HG03175 (cell line): ENCODE results near the gene CD34.
"Not testable (repeated sequence)": the region's sequence is repeated elsewhere in the genome, so short reads cannot be mapped to it uniquely, and the experiment has no call there.

Experiments used
- ATAC-seq: cut with Tn5 transposase; IDR thresholded peaks from one replicate; pipeline ENCODE4 v1.9.1; 2021; ENCODE audit warnings: mild to moderate bottlenecking, moderate library complexity; ENCODE audit not compliant: unreplicated experiment

CD34 gene

GRCh38 chr1:207933205-207933800 is 22.4 kb upstream of the CD34 start:
- no peak for ATAC-seq

- ATAC-seq: no peak
Observed at GRCh38 chr1:207926984-207927383, 16.1 kb upstream of the CD34 start.

DNA sequence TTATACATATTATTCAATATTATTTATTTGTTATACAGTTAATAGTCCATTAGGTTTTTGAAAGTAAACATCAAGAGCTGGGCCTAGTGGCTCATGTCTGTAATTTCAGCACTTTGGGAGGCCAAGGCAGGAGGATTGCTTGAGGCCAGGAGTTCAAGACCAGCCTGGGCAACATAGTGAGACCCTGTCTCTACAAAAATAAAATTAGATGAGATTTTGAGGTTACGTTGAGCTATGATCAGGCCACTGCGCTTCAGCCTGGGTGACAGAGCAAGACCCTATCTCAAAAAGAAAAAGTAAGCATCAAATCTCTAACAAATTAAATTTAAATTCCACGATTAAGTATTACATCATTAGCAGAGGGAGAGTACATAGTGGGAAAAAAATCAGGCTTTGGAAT is 15.0 kb upstream of the CD34 start:
- not testable (repeated sequence) for ATAC-seq

DNA sequence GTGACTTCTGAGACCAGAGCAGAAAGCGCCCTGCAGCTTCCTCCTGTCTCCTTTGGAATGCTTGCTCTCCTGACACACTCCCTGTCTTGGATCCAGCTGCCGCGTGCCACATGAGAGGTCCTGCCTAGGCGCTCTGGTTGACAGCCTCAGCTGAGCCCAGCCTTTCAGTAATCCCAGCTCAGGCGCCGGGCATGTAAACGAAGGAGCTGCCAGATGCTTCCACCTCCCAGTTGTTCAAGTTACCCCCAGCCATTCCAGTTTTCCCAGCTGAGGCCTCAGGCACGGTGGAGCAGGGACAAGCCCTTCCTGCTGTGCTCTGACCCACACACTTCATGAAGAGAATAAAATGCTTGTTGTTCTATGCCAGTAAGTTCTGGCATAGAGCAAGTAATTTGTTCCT is 14.3 kb upstream of the CD34 start:
- ATAC-seq: no peak

- no peak for ATAC-seq
Observed at GRCh38 chr1:207923561-207923960, 12.6 kb upstream of the CD34 start.

DNA sequence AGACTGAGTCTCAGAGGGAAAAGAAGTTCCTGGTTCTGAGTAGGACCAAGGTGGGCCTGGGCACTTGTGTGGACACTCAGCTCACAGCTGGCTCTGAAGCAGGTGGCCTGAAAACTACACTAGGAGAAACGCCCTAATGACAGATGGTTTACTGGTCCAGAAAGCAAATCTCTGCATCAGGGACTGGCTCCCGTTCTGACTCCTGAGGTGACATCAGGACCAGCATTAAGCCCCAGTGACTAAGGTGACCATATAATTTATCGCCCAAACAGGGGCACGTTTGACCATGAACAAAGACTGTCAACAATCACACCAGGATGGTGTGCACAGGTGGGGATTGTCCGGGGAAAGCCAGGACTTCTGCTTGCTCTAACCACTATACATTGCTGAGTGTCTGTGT is 12.2 kb upstream of the CD34 start:
- no peak for ATAC-seq

GRCh38 chr1:207922554-207922953 is 11.6 kb upstream of the CD34 start:
- ATAC-seq: no peak

- no peak for ATAC-seq
Observed at GRCh38 chr1:207921321-207921720, 10.4 kb upstream of the CD34 start.

DNA sequence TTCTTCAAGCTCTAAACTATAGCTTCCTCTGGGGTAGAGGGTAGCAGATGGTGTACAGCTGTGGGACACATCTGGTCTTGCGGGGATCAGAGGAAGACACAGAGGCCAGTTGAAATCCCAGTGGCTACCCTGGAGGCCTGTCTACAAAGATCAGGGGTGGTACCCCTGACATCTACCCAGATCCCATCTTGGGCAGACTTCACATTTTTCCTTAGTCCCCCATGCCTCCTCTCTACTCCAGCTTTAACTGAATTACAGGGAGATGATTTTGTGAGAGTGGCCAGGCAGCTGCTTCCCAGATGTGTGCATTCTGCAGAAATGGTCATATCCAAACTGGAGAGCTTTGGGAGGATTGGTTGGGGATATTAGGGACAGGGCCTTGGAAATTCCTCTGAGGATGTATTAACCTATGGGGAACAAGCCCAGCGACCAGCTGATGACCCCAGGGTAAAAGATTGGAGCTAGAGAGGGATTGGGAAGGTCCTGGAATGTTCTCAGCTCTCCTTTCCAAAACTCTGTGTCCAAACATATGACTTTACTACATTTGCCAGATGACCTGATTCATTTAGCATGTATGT is 9.6 kb upstream of the CD34 start:
- no peak for ATAC-seq

DNA sequence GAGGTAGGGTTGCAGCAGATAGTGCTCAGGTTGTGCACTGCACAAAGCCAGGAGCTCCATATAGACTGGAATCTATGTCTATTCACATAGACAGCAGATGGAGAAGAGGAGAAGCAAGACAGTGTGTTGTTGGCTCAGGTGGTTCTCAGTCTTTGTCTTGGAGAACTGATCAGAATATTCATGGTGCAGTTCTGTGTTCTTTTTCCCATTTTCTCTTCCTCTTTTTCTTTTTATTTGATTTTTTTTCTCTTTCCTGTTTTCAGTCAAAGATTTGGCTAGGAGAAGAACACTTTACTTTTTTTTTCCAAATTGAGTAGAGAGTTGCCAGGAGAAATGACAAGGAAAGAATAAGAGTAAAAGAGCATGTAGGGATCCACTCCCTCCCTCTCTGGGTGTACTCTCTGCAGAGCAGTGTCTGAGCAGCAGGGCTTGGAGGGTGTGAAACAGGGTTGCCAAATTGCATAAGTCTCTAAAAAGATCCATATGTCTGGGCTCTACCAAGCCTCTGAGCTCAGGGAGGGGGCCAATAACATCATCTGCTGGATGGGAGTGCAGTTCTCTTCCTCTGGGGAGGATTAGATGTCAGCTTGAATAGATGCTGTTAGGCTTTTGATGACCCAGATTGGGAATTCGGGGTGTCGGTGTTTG is 8.7 kb upstream of the CD34 start:
- no peak for ATAC-seq

DNA sequence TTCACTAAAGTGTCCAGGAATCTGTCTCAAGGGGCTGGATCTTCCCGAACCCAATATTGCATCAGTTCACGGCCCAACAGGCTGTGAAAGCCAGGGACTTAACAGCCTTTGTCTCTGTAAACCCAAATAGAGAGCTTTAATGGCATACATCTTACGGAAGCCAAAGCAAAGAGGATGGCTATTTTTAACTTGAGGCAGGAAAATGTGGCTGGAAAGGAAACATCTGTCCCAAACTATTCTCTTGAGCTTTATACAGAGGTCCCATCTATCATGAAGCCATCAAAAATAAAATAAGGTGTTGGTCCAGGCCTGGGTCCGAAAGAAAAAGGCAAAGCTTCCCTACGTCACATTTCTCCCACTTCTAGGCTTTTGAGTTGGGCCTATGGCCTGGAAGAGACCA is 7.7 kb upstream of the CD34 start:
- ATAC-seq: no peak

GRCh38 chr1:207918011-207918410 is 7.1 kb upstream of the CD34 start:
- ATAC-seq: no peak

GRCh38 chr1:207917080-207917479 is 6.2 kb upstream of the CD34 start:
- ATAC-seq: no peak

- no peak for ATAC-seq
Observed at GRCh38 chr1:207913951-207914350, 3.0 kb upstream of the CD34 start.

DNA sequence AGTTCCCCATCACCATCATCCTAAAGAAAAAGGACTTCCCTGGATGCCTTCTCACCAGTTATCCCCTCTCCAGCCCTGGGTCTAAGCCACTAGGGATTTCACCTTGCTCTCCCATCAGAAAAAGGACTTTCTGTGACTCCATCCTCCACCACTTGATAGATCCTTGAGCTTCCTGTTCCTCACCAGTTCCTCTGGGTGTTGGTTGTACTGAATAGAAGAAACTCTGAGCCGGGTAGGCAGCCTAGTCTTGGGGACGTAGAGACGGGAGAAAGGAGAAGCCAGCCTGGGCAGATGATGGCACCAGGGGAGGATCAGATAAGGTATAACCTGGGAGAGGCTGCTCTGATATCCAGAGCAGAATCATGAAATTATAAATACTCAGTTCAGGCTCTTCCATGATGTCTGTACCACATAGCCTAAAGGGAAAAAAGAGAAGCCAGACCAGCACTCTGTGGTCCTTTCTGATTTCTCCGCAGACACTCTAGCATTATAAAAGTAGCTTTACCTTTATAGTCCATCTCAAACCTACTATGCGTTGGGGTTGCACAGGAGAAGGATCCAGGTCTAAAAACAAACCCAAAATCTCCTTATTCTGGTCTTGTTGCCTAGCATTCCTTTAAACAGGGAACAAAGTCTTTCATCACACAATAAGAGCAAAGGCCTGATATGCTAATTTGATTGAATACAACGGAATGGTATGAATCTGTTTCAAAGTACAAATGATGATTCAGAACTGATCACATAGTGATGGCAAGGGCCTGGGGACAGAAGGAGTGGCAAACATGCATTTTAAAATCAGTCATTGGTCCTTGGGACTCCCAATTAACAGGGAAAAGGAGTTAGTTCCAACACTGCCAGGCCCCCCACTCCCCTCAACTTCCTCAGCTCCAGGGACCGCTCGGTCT is 1.2 kb upstream of the CD34 start:
- ATAC-seq: no peak

- ATAC-seq: no peak
Observed at GRCh38 chr1:207909687-207910086, 1.2 kb downstream of the CD34 start.

GRCh38 chr1:207908107-207908734 is 2.7 kb downstream of the CD34 start:
- no peak for ATAC-seq

GRCh38 chr1:207904391-207904790 is 6.5 kb downstream of the CD34 start:
- no peak for ATAC-seq

GRCh38 chr1:207903767-207904166 is 7.2 kb downstream of the CD34 start:
- no peak for ATAC-seq

- no peak for ATAC-seq
Observed at GRCh38 chr1:207903053-207903452, 7.9 kb downstream of the CD34 start.

GRCh38 chr1:207902566-207902965 is 8.4 kb downstream of the CD34 start:
- ATAC-seq: no peak
